ENCODE results near the gene KCNJ16. TPM values are rescaled to one million over a fixed set of nuclear protein-coding genes. Genes with fewer than 3 reads are reported as not detected.
A peak's percentile ranks its signal among the peaks of the same experiment; 100 is the strongest.

KCNJ16 gene
- total RNA-seq, 3 donors from 2014 or later = 0.32 to 18.6 (median 1.3) TPM

GRCh38 chr17:70071127-70071526 lies 3.9 kb upstream of the KCNJ16 start:
- no peak overlapping the region for H3K27ac ChIP-seq
- no peaks in the 10 kb centered on the region for H3K36me3 ChIP-seq
- TF ChIP-seq POLR2A (IDR thresholded peaks at IDR 0.05) (no peak), POLR2AphosphoS5 (IDR thresholded peaks at IDR 0.05) (no peak), CTCF (IDR thresholded peaks at IDR 0.05) (no peak)
- H3K4me3 ChIP-seq = no peak overlapping the region
- H3K27me3 ChIP-seq = no peaks in the 10 kb centered on the region
- DNase-seq (ENCODE audit: low spot score in 2 of 2) = no peak
- H3K9me3 ChIP-seq = no peaks in the 10 kb centered on the region
- intact Hi-C loops (cut with DNase I; ENCODE audit: low total_unique reads) = no loop called here
- H3K4me1 ChIP-seq = no peaks in the 10 kb centered on the region

DNA sequence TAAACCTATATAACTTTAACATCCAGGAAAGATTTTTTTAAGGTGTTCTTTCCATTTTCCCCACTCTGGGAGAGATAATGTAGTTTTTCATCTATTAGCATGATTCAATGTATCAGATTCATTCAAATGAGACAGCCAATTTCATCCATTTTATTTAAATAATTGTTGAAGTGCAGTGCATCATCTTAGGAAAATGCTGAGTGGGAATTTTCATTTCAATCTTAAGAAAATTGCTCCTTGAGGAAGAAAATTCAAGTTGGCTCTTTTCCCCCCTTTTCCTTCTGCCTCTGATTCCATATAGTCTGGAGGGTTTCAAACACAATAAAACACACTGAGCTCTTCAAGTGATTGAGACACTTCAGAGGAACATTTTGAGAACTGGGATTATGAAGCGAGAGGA lies 3.4 kb upstream of the KCNJ16 start:
- TF ChIP-seq POLR2A (IDR thresholded peaks at IDR 0.05) (no peak), CTCF (IDR thresholded peaks at IDR 0.05) (no peak), POLR2AphosphoS5 (IDR thresholded peaks at IDR 0.05) (no peak)
- no peak for DNase-seq (ENCODE audit: low spot score in 2 of 2)
- H3K4me1 ChIP-seq = no peaks in the 10 kb centered on the region
- intact Hi-C loops (cut with DNase I; ENCODE audit: low total_unique reads) = no loop called here
- no peak overlapping the region for H3K27ac ChIP-seq
- no peaks in the 10 kb centered on the region for H3K27me3 ChIP-seq
- H3K9me3 ChIP-seq = no peaks in the 10 kb centered on the region
- no peaks in the 10 kb centered on the region for H3K36me3 ChIP-seq
- no peak overlapping the region for H3K4me3 ChIP-seq

GRCh38 chr17:70072546-70073309 lies 2.3 kb upstream of the KCNJ16 start:
- Histone ChIP-seq H3K27ac (peak overlapping the region in 1 of 2 donors; percentile 21), H3K4me1 (no peaks in the 10 kb centered on the region)

GRCh38 chr17:70073310-70073709 lies 1.7 kb upstream of the KCNJ16 start:
- no peaks in the 10 kb centered on the region for H3K36me3 ChIP-seq
- DNase-seq (ENCODE audit: low spot score in 2 of 2) = no peak
- no peak for TF ChIP-seq CTCF (IDR thresholded peaks at IDR 0.05)
- intact Hi-C loops (cut with DNase I; ENCODE audit: low total_unique reads) = no loop called here
- H3K4me3 ChIP-seq = no peak overlapping the region
- H3K27me3 ChIP-seq = no peaks in the 10 kb centered on the region
- H3K4me1 ChIP-seq = no peaks in the 10 kb centered on the region
- H3K27ac ChIP-seq = peak overlapping the region in 1 of 2 donors; percentile 21
- no peaks in the 10 kb centered on the region for H3K9me3 ChIP-seq

More at GRCh38 chr17:70072546-70073309, 2.3 kb upstream of the KCNJ16 start:
- no peak for DNase-seq (ENCODE audit: low spot score in 2 of 2)
- intact Hi-C loops (cut with DNase I; ENCODE audit: low total_unique reads) = no loop called here
- Histone ChIP-seq H3K27me3 (no peaks in the 10 kb centered on the region), H3K9me3 (no peaks in the 10 kb centered on the region), H3K4me3 (no peak overlapping the region), H3K36me3 (no peaks in the 10 kb centered on the region)
- TF ChIP-seq POLR2A (IDR thresholded peaks at IDR 0.05) = no peak
- TF ChIP-seq CTCF (IDR thresholded peaks at IDR 0.05) = no peak
- no peak for TF ChIP-seq POLR2AphosphoS5 (IDR thresholded peaks at IDR 0.05)

DNA sequence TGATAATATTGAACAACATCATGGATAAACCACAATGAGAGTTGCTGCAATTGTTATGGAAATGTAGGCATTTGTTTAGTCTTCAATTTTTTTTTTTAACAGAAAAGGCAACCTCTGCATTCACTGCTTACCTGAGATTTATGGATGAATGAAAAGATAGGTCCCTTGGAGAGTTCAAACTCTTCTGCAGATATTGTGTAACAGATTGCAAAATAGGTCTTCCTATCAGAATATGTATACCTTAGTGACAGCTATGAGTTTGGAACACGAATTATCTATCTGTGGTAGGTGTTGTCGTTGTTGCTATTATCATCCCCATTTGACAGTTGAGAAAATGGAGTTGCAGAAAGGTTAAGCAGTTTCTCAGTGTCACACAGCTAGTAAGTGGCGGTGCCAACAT lies 1.2 kb upstream of the KCNJ16 start:
- H3K4me1 ChIP-seq = no peaks in the 10 kb centered on the region
- intact Hi-C loops (cut with DNase I; ENCODE audit: low total_unique reads) = no loop called here
- H3K9me3 ChIP-seq = no peaks in the 10 kb centered on the region
- no peaks in the 10 kb centered on the region for H3K36me3 ChIP-seq
- DNase-seq (ENCODE audit: low spot score in 2 of 2) = no peak
- no peak overlapping the region for H3K4me3 ChIP-seq
- no peak for TF ChIP-seq POLR2AphosphoS5 (IDR thresholded peaks at IDR 0.05)
- no peak overlapping the region for H3K27ac ChIP-seq
- H3K27me3 ChIP-seq = no peaks in the 10 kb centered on the region

All from breast epithelium (tissue), 4 donors.